Measurements from ENCODE around the gene PET100.

Gene PET100

GRCh38 chr19:7614859-7615741 is 14.5 kb upstream of the PET100 start:
- TF ChIP-seq USF1 (IDR thresholded peaks at IDR 0.05): no peak
- 0 out of 2 replicates have a peak, but pooled peaks have one; percentile 32 for TF ChIP-seq ZBTB7A (IDR thresholded peaks at IDR 0.05; ENCODE audit: low read depth)

- TF ChIP-seq REST (IDR thresholded peaks at IDR 0.05; ENCODE audit: low read depth) (no peak), CEBPB (IDR thresholded peaks at IDR 0.05) (no peak), EGR1 (IDR thresholded peaks at IDR 0.05) (no peak), CREB1 (IDR thresholded peaks at IDR 0.05; ENCODE audit: low read depth) (no peak)
Measured at GRCh38 chr19:7617172-7617571, 12.4 kb upstream of the PET100 start.

GRCh38 chr19:7617735-7618134 is 11.9 kb upstream of the PET100 start:
- no peak for TF ChIP-seq FOXM1 (IDR thresholded peaks at IDR 0.05; ENCODE audit: borderline replicate concordance, low read depth)
- no peak for TF ChIP-seq REST (IDR thresholded peaks at IDR 0.05; ENCODE audit: low read depth)
- TF ChIP-seq EP300 (IDR thresholded peaks at IDR 0.05; ENCODE audit: borderline replicate concordance): no peak
- TF ChIP-seq ZBTB7A (IDR thresholded peaks at IDR 0.05; ENCODE audit: low read depth): no peak
- no peak for TF ChIP-seq EGR1 (IDR thresholded peaks at IDR 0.05)
- no peak for TF ChIP-seq TCF12 (IDR thresholded peaks at IDR 0.05; ENCODE audit: low read depth)
- TF ChIP-seq TAF1 (IDR thresholded peaks at IDR 0.05; ENCODE audit: low read depth): no peak
- no peak for TF ChIP-seq CREB1 (IDR thresholded peaks at IDR 0.05; ENCODE audit: low read depth)
- no peak for TF ChIP-seq CEBPB (IDR thresholded peaks at IDR 0.05)
- no peak for TF ChIP-seq YY1 (IDR thresholded peaks at IDR 0.05; ENCODE audit: low read depth)
- TF ChIP-seq MAX (IDR thresholded peaks at IDR 0.05): no peak
- TF ChIP-seq NFIC (IDR thresholded peaks at IDR 0.05): no peak
- TF ChIP-seq USF1 (IDR thresholded peaks at IDR 0.05): no peak
- TF ChIP-seq TEAD4 (IDR thresholded peaks at IDR 0.05): no peak

- no peak for TF ChIP-seq EP300 (IDR thresholded peaks at IDR 0.05; ENCODE audit: borderline replicate concordance)
- no peak for TF ChIP-seq EGR1 (IDR thresholded peaks at IDR 0.05)
- peak; percentile 90 for TF ChIP-seq NFIC (IDR thresholded peaks at IDR 0.05)
Measured at GRCh38 chr19:7618348-7618747, 11.2 kb upstream of the PET100 start.

GRCh38 chr19:7618771-7619510 is 10.7 kb upstream of the PET100 start:
- TF ChIP-seq RAD21 (IDR thresholded peaks at IDR 0.05; ENCODE audit: low read depth) (no peak), NFIC (IDR thresholded peaks at IDR 0.05) (peak; percentile 84), TCF12 (IDR thresholded peaks at IDR 0.05; ENCODE audit: low read depth) (no peak; the same call in 1 of the 2 replicates), USF1 (IDR thresholded peaks at IDR 0.05) (no peak), MAX (IDR thresholded peaks at IDR 0.05) (0 out of 2 replicates have a peak, but pooled peaks have one; percentile 19), YY1 (IDR thresholded peaks at IDR 0.05; ENCODE audit: low read depth) (no peak), TAF1 (IDR thresholded peaks at IDR 0.05; ENCODE audit: low read depth) (no peak), REST (IDR thresholded peaks at IDR 0.05; ENCODE audit: low read depth) (no peak), CEBPB (IDR thresholded peaks at IDR 0.05) (no peak), TEAD4 (IDR thresholded peaks at IDR 0.05) (0 out of 2 replicates have a peak, but pooled peaks have one; percentile 1), EP300 (IDR thresholded peaks at IDR 0.05; ENCODE audit: borderline replicate concordance) (peak; percentile 15; the same call in 1 of the 2 replicates), FOXM1 (IDR thresholded peaks at IDR 0.05; ENCODE audit: borderline replicate concordance, low read depth) (no peak)
